ENCODE data around the gene ARVCF.
A peak's percentile ranks its signal among the peaks of the same experiment; 100 is the strongest.

Gene ARVCF

DNA sequence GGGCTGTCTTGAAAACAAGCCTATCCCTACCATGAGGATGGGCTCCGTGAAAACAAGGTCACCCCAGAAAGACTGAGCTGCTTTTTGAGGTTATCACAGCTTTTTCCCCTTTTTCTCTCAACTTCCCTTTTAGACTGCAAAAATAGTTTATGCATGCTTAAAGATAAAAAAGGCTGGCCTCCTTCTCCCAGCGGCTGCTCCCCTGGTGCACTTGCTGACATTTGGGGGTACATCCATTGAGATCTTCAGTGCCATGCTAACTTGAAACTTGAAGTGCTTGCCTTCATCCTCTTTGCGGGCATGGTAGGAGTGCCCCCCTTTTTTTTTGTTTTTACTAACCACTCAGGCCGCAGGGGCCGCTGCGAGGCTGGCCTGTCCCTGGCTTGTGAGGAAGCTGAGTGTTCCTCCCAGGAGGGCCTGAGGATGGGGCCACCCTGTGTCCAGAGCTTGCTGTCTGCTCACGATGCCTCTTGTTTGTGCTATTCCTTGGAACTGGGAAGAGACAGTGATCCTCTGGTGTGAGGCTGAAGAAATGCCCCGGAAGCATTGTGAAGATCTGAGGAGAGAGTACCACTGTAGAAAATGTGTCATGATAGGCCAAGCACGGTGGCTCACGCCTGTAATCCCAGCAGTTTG, 6.5 kb upstream of the ARVCF start:
- no peak overlapping the region for H2BK5ac ChIP-seq (ENCODE audit: low read depth, low read length, poor library complexity)
- DNase-seq = no peak
- H2AFZ ChIP-seq (ENCODE audit: insufficient read depth, low read length, poor library complexity) = no peak overlapping the region
- no peak overlapping the region for H2BK12ac ChIP-seq (ENCODE audit: low read length)
- no peak overlapping the region for H2BK120ac ChIP-seq (ENCODE audit: insufficient read depth, low read length, poor library complexity)
- no peak overlapping the region for H4K8ac ChIP-seq (ENCODE audit: low read depth, low read length)
- no peak overlapping the region for H3K23ac ChIP-seq (ENCODE audit: low read length)
- H3K9ac ChIP-seq (ENCODE audit: low read length) = no peak overlapping the region
- no peak overlapping the region for H3K4me2 ChIP-seq (ENCODE audit: low read length)
- no peak overlapping the region for H4K91ac ChIP-seq (ENCODE audit: low read depth, low read length)
- H4K12ac ChIP-seq (ENCODE audit: low read depth, low read length) = no peak overlapping the region
- no peak overlapping the region for H3K4ac ChIP-seq (ENCODE audit: low read depth, low read length)
- peaks cover 2% of the 10 kb centered on the region for H3K27me3 ChIP-seq (ENCODE audit: insufficient read depth, low read length)
- H3K36me3 ChIP-seq (ENCODE audit: control insufficient read depth in 1 of 2, insufficient read depth in 2 of 2, low read length in 2 of 2) = peaks cover 0 to 5% of the 10 kb centered on the region in 2 experiments
- peaks cover 4% of the 10 kb centered on the region for H3K9me3 ChIP-seq (ENCODE audit: insufficient read depth, low read depth, low read length)
- H3K4me1 ChIP-seq (ENCODE audit: control insufficient read depth in 1 of 2, insufficient read depth in 2 of 2, low read length in 2 of 2) = peaks cover 12 to 15% of the 10 kb centered on the region in 2 experiments
- no peak overlapping the region for H3K4me3 ChIP-seq (ENCODE audit: low read depth, low read length)
- H3K27ac ChIP-seq (ENCODE audit: low read depth, low read length) = no peak overlapping the region
- H3K18ac ChIP-seq (ENCODE audit: low read length) = no peak overlapping the region
- no peak overlapping the region for H3K14ac ChIP-seq (ENCODE audit: low read length)
- no peak overlapping the region for H2AK5ac ChIP-seq (ENCODE audit: low read length)
- WGBS (ENCODE audit: extremely low coverage, insufficient coverage, insufficient read length) = no CpG with 5 or more reads among the region's 10 CpGs
- H3K79me2 ChIP-seq (ENCODE audit: control insufficient read depth, insufficient read depth, low read length, poor library complexity) = peaks cover 6% of the 10 kb centered on the region
- peaks cover 9% of the 10 kb centered on the region for H3K79me1 ChIP-seq (ENCODE audit: low read length)

GRCh38 chr22:20022231-20022977, 5.8 kb upstream of the ARVCF start:
- H3K4me3 ChIP-seq (ENCODE audit: low read depth, low read length) = no peak overlapping the region
- peaks cover 9% of the 10 kb centered on the region for H3K27me3 ChIP-seq (ENCODE audit: insufficient read depth, low read length)
- H3K14ac ChIP-seq (ENCODE audit: low read length) = no peak overlapping the region
- H3K4me2 ChIP-seq (ENCODE audit: low read length) = no peak overlapping the region
- no peak overlapping the region for H2BK120ac ChIP-seq (ENCODE audit: insufficient read depth, low read length, poor library complexity)
- peaks cover 12 to 15% of the 10 kb centered on the region in 2 experiments for H3K4me1 ChIP-seq (ENCODE audit: control insufficient read depth in 1 of 2, insufficient read depth in 2 of 2, low read length in 2 of 2)
- H3K27ac ChIP-seq (ENCODE audit: low read depth, low read length) = no peak overlapping the region
- peaks cover 6% of the 10 kb centered on the region for H3K79me2 ChIP-seq (ENCODE audit: control insufficient read depth, insufficient read depth, low read length, poor library complexity)
- no peak overlapping the region for H4K8ac ChIP-seq (ENCODE audit: low read depth, low read length)
- H3K9ac ChIP-seq (ENCODE audit: low read length) = no peak overlapping the region
- no peak overlapping the region for H3K18ac ChIP-seq (ENCODE audit: low read length)
- H3K9me3 ChIP-seq (ENCODE audit: insufficient read depth, low read depth, low read length) = peaks cover 6% of the 10 kb centered on the region
- H2AFZ ChIP-seq (ENCODE audit: insufficient read depth, low read length, poor library complexity) = no peak overlapping the region
- H4K91ac ChIP-seq (ENCODE audit: low read depth, low read length) = no peak overlapping the region
- peaks cover 0 to 5% of the 10 kb centered on the region in 2 experiments for H3K36me3 ChIP-seq (ENCODE audit: control insufficient read depth in 1 of 2, insufficient read depth in 2 of 2, low read length in 2 of 2)
- H3K23ac ChIP-seq (ENCODE audit: low read length) = no peak overlapping the region
- H2BK12ac ChIP-seq (ENCODE audit: low read length) = no peak overlapping the region
- H3K79me1 ChIP-seq (ENCODE audit: low read length) = peaks cover 9% of the 10 kb centered on the region
- H2BK5ac ChIP-seq (ENCODE audit: low read depth, low read length, poor library complexity) = no peak overlapping the region
- WGBS (ENCODE audit: extremely low coverage, insufficient coverage, insufficient read length) = no CpG with 5 or more reads among the region's 11 CpGs
- no peak overlapping the region for H2AK5ac ChIP-seq (ENCODE audit: low read length)
- peak overlapping the region; percentile 1 for H3K4ac ChIP-seq (ENCODE audit: low read depth, low read length)
- H4K12ac ChIP-seq (ENCODE audit: low read depth, low read length) = no peak overlapping the region
- DNase-seq = no peak

DNA sequence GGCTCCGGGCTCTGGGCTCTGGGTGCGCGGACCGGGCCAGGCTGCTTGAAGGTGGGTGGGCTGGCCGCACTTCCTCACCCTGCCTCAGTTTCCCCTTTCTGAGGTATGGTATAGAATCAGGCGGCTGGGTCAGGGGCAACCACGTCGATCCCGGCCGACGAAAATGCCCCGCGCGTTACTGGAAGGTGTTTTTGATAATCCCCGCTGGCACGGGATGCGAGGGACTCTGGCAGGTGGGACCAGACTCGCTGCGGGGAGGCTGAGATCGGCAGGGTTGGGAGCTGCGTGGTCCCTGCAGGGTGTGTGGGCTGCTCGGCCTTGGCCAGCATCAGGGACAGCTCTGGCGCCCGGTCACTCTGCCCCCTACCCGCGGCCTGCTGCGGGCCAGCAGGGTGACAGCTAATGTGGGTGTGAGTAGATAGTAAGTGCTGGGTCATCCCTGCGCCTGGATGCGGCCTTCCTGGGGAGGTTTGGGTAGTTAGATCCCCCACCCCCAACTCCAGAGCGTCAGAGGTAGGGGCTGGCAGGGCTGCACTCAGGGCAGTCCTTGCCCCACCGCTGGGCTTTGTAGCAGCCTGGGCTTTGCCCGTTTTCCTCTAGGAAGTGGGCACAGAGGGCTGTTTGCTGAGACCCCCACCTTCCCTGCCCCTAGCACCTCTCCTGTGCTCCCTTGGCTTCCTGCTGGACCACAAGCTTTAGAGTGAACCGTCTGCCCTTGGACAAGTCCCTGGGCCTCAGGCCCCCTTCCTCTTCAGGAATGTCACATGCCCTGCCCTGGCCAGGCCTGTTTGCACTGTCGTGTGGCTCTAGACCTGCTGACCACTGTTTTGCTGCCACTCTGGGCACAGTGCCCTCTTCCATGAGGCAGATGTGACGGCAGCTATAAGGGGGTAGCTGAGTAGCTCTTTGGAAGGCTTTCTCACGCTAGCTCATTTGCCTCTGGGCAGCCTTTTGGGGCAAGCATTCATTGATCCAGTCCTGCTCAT, 4.9 kb upstream of the ARVCF start:
- H2BK120ac ChIP-seq (ENCODE audit: insufficient read depth, low read length, poor library complexity) = peak overlapping the region; percentile 40
- H4K8ac ChIP-seq (ENCODE audit: low read depth, low read length) = peak overlapping the region; percentile 93
- peaks cover 0 to 2% of the 10 kb centered on the region in 2 experiments for H3K36me3 ChIP-seq (ENCODE audit: control insufficient read depth in 1 of 2, insufficient read depth in 2 of 2, low read length in 2 of 2)
- peak overlapping the region; percentile 81 for H3K4me2 ChIP-seq (ENCODE audit: low read length)
- peak overlapping the region; percentile 41 for H3K4ac ChIP-seq (ENCODE audit: low read depth, low read length)
- H3K9ac ChIP-seq (ENCODE audit: low read length) = peak overlapping the region; percentile 82
- H3K18ac ChIP-seq (ENCODE audit: low read length) = peak overlapping the region; percentile 80
- no peak overlapping the region for H3K27ac ChIP-seq (ENCODE audit: low read depth, low read length)
- no CpG with 5 or more reads among the region's 36 CpGs for WGBS (ENCODE audit: extremely low coverage, insufficient coverage, insufficient read length)
- H2BK5ac ChIP-seq (ENCODE audit: low read depth, low read length, poor library complexity) = peak overlapping the region; percentile 22
- H3K79me1 ChIP-seq (ENCODE audit: low read length) = peaks cover 9% of the 10 kb centered on the region
- peak overlapping the region; percentile 88 for H3K14ac ChIP-seq (ENCODE audit: low read length)
- peak overlapping the region; percentile 94 for H3K4me3 ChIP-seq (ENCODE audit: low read depth, low read length)
- no peak overlapping the region for H3K23ac ChIP-seq (ENCODE audit: low read length)
- peak overlapping the region; percentile 94 for H4K12ac ChIP-seq (ENCODE audit: low read depth, low read length)
- H3K4me1 ChIP-seq (ENCODE audit: control insufficient read depth in 1 of 2, insufficient read depth in 2 of 2, low read length in 2 of 2) = peaks cover 15% of the 10 kb centered on the region in 2 experiments
- H2AK5ac ChIP-seq (ENCODE audit: low read length) = peak overlapping the region; percentile 40
- H3K79me2 ChIP-seq (ENCODE audit: control insufficient read depth, insufficient read depth, low read length, poor library complexity) = peaks cover 6% of the 10 kb centered on the region
- H2AFZ ChIP-seq (ENCODE audit: insufficient read depth, low read length, poor library complexity) = peak overlapping the region; percentile 74
- H3K9me3 ChIP-seq (ENCODE audit: insufficient read depth, low read depth, low read length) = peaks cover 3% of the 10 kb centered on the region
- no peak overlapping the region for H2BK12ac ChIP-seq (ENCODE audit: low read length)
- DNase-seq = peak; percentile 75 to 78
- peaks cover 10% of the 10 kb centered on the region for H3K27me3 ChIP-seq (ENCODE audit: insufficient read depth, low read length)
- peak overlapping the region; percentile 80 for H4K91ac ChIP-seq (ENCODE audit: low read depth, low read length)
